Measurements from ENCODE around the gene FSD2. TPM values are rescaled to one million over a fixed set of nuclear protein-coding genes. Genes with fewer than 3 reads are reported as not detected.

The FSD2 gene
- total RNA-seq, 1 experiment from 2014 or later = not detected

GRCh38 chr15:82798104-82798503 lies 7.8 kb downstream of the FSD2 start:
- intact Hi-C loops (cut with micrococcal nuclease; ENCODE audit: unreplicated experiment) = no loop called here
- ChIA-PET CTCF (no interaction called here), POLR2A (ENCODE audit: unreplicated experiment) (no interaction called here)
- Histone ChIP-seq H3K4me3 (no peak overlapping the region), H3K9me2 (ENCODE audit: insufficient read depth) (no peaks in the 10 kb centered on the region; the same call in 1 of the 2 replicates), H2AFZ (no peak overlapping the region), H3K79me2 (ENCODE audit: low read depth) (no peaks in the 10 kb centered on the region), H3K27me3 (ENCODE audit: insufficient read depth, low read depth) (peaks cover 11% of the 10 kb centered on the region; the same call in 1 of the 2 replicates), H3K4me2 (no peak overlapping the region), H3F3A (ENCODE audit: insufficient read depth, low read depth) (no peaks in the 10 kb centered on the region), H3K27ac (no peak overlapping the region), H3K36me3 (ENCODE audit: low read depth) (no peaks in the 10 kb centered on the region), H3K4me1 (replicated peaks; ENCODE audit: insufficient read depth) (no peaks in the 10 kb centered on the region), H3K9me3 (ENCODE audit: insufficient read depth, low read depth) (no peaks in the 10 kb centered on the region), H4K20me1 (ENCODE audit: insufficient read depth) (no peaks in the 10 kb centered on the region)
- TF ChIP-seq CTCF (conservative IDR thresholded peaks at IDR 0.05) (no peak), EZH2 (IDR thresholded peaks at IDR 0.05; ENCODE audit: low read depth) (no peak)
- DNase-seq = no peak
- no TSS peak for BruUV-seq (replicated peaks)

GRCh38 chr15:82793737-82794136 lies 12.1 kb downstream of the FSD2 start:
- Histone ChIP-seq H3F3A (ENCODE audit: insufficient read depth, low read depth) (no peaks in the 10 kb centered on the region), H4K20me1 (ENCODE audit: insufficient read depth) (no peaks in the 10 kb centered on the region), H3K4me2 (no peak overlapping the region), H3K4me3 (no peak overlapping the region), H3K27me3 (ENCODE audit: insufficient read depth, low read depth) (no peaks in the 10 kb centered on the region), H3K9me2 (ENCODE audit: insufficient read depth) (no peaks in the 10 kb centered on the region; the same call in 1 of the 2 replicates), H3K4me1 (replicated peaks; ENCODE audit: insufficient read depth) (no peaks in the 10 kb centered on the region), H3K9me3 (ENCODE audit: insufficient read depth, low read depth) (no peaks in the 10 kb centered on the region), H3K27ac (no peak overlapping the region), H2AFZ (no peak overlapping the region), H3K36me3 (ENCODE audit: low read depth) (no peaks in the 10 kb centered on the region), H3K79me2 (ENCODE audit: low read depth) (no peaks in the 10 kb centered on the region)
- CTCF ChIA-PET = no interaction called here
- intact Hi-C loops (cut with micrococcal nuclease; ENCODE audit: unreplicated experiment) = no loop called here
- no peak for DNase-seq
- POLR2A ChIA-PET (ENCODE audit: unreplicated experiment) = no interaction called here
- TF ChIP-seq EZH2 (IDR thresholded peaks at IDR 0.05; ENCODE audit: low read depth) (no peak), CTCF (conservative IDR thresholded peaks at IDR 0.05) (no peak)
- no TSS peak for BruUV-seq (replicated peaks)

- Histone ChIP-seq H3K4me1 (replicated peaks; ENCODE audit: insufficient read depth) (no peaks in the 10 kb centered on the region), H3K9me2 (ENCODE audit: insufficient read depth) (no peaks in the 10 kb centered on the region; the same call in 1 of the 2 replicates), H3K4me2 (no peak overlapping the region), H3K4me3 (no peak overlapping the region), H3K36me3 (ENCODE audit: low read depth) (no peaks in the 10 kb centered on the region), H3K79me2 (ENCODE audit: low read depth) (no peaks in the 10 kb centered on the region), H3K27ac (no peak overlapping the region), H4K20me1 (ENCODE audit: insufficient read depth) (no peaks in the 10 kb centered on the region), H3K27me3 (ENCODE audit: insufficient read depth, low read depth) (no peaks in the 10 kb centered on the region), H2AFZ (no peak overlapping the region), H3K9me3 (ENCODE audit: insufficient read depth, low read depth) (no peaks in the 10 kb centered on the region), H3F3A (ENCODE audit: insufficient read depth, low read depth) (no peaks in the 10 kb centered on the region)
- POLR2A ChIA-PET (ENCODE audit: unreplicated experiment) = no interaction called here
- no TSS peak for BruUV-seq (replicated peaks)
- TF ChIP-seq EZH2 (IDR thresholded peaks at IDR 0.05; ENCODE audit: low read depth) (no peak), CTCF (conservative IDR thresholded peaks at IDR 0.05) (no peak)
- CTCF ChIA-PET = no interaction called here
- no peak for DNase-seq
- intact Hi-C loops (cut with micrococcal nuclease; ENCODE audit: unreplicated experiment) = no loop called here
Observed at GRCh38 chr15:82792068-82792467, 13.8 kb downstream of the FSD2 start.
